ENCODE data around the gene NLGN3.
"Not testable (repeated sequence)": the region's sequence is repeated elsewhere in the genome, so short reads cannot be mapped to it uniquely, and the experiment has no call there.

NLGN3 gene

GRCh38 chrX:71169586-71169985 lies 24.9 kb downstream of the NLGN3 start:
- no peak for FAIRE-seq
- DNase-seq (ENCODE audit: low spot score), result no peak

- FAIRE-seq, result no peak
Measured at GRCh38 chrX:71170660-71171059, 26.0 kb downstream of the NLGN3 start.

GRCh38 chrX:71171110-71171801 lies 26.6 kb downstream of the NLGN3 start:
- DNase-seq (ENCODE audit: low spot score) (no peak), FAIRE-seq (no peak)

More at GRCh38 chrX:71170660-71171059, 26.0 kb downstream of the NLGN3 start:
- no peak for DNase-seq (ENCODE audit: low spot score)

- no peak for DNase-seq (ENCODE audit: low spot score)
- no peak for FAIRE-seq
Measured at GRCh38 chrX:71173440-71173839, 28.8 kb downstream of the NLGN3 start.

- DNase-seq (ENCODE audit: low spot score) (no peak), FAIRE-seq (no peak)
Measured at GRCh38 chrX:71174795-71175194, 30.2 kb downstream of the NLGN3 start.

GRCh38 chrX:71175531-71175930 lies 30.9 kb downstream of the NLGN3 start:
- no peak for FAIRE-seq

GRCh38 chrX:71177327-71177726 lies 32.7 kb downstream of the NLGN3 start:
- FAIRE-seq (no peak), DNase-seq (ENCODE audit: low spot score) (no peak)

More at GRCh38 chrX:71175531-71175930, 30.9 kb downstream of the NLGN3 start:
- no peak for DNase-seq (ENCODE audit: low spot score)

GRCh38 chrX:71178908-71179307 lies 34.3 kb downstream of the NLGN3 start:
- peak; percentile 15 for DNase-seq (ENCODE audit: low spot score)

GRCh38 chrX:71180579-71181265 lies 36.1 kb downstream of the NLGN3 start:
- not testable (repeated sequence) for FAIRE-seq; DNase-seq (ENCODE audit: low spot score)

More at GRCh38 chrX:71178908-71179307, 34.3 kb downstream of the NLGN3 start:
- FAIRE-seq, result peak; percentile 45

GRCh38 chrX:71181558-71181909 lies 36.9 kb downstream of the NLGN3 start:
- FAIRE-seq (no peak), DNase-seq (ENCODE audit: low spot score) (no peak)

GRCh38 chrX:71181910-71182799 lies 37.5 kb downstream of the NLGN3 start:
- FAIRE-seq (peak; percentile 85), DNase-seq (ENCODE audit: low spot score) (peak; percentile 87)

GRCh38 chrX:71182871-71183270 lies 38.2 kb downstream of the NLGN3 start:
- DNase-seq (ENCODE audit: low spot score) (no peak), FAIRE-seq (no peak)

GRCh38 chrX:71183341-71183740 lies 38.7 kb downstream of the NLGN3 start:
- FAIRE-seq (no peak), DNase-seq (ENCODE audit: low spot score) (no peak)

- DNase-seq (ENCODE audit: low spot score), result no peak
Measured at GRCh38 chrX:71184092-71184491, 39.5 kb downstream of the NLGN3 start.

GRCh38 chrX:71184803-71185495 lies 40.3 kb downstream of the NLGN3 start:
- FAIRE-seq, result no peak

More at GRCh38 chrX:71184092-71184491, 39.5 kb downstream of the NLGN3 start:
- FAIRE-seq, result no peak

GRCh38 chrX:71191248-71191647 lies 46.6 kb downstream of the NLGN3 start:
- DNase-seq (ENCODE audit: low spot score) (no peak), FAIRE-seq (no peak)

More at GRCh38 chrX:71184803-71185495, 40.3 kb downstream of the NLGN3 start:
- no peak for DNase-seq (ENCODE audit: low spot score)

- FAIRE-seq (no peak), DNase-seq (ENCODE audit: low spot score) (no peak)
Measured at GRCh38 chrX:71195964-71196649, 51.5 kb downstream of the NLGN3 start.

- no peak for FAIRE-seq
- no peak for DNase-seq (ENCODE audit: low spot score)
Measured at GRCh38 chrX:71198066-71198465, 53.4 kb downstream of the NLGN3 start.

GRCh38 chrX:71199252-71200008 lies 54.8 kb downstream of the NLGN3 start:
- FAIRE-seq (no peak), DNase-seq (ENCODE audit: low spot score) (no peak)

GRCh38 chrX:71210816-71211215 lies 66.2 kb downstream of the NLGN3 start:
- FAIRE-seq, result no peak
- no peak for DNase-seq (ENCODE audit: low spot score)

Data from RCC 7860 (cell line).